HG03135 (cell line): ENCODE results near the gene STK36.
"Not testable (repeated sequence)": the region's sequence is repeated elsewhere in the genome, so short reads cannot be mapped to it uniquely, and the experiment has no call there.

Experiments
- ATAC-seq: cut with Tn5 transposase; IDR thresholded peaks from one replicate; pipeline ENCODE4 v1.9.1; 2021; ENCODE audit warnings: mild to moderate bottlenecking, moderate library complexity; ENCODE audit not compliant: unreplicated experiment

Gene STK36

DNA sequence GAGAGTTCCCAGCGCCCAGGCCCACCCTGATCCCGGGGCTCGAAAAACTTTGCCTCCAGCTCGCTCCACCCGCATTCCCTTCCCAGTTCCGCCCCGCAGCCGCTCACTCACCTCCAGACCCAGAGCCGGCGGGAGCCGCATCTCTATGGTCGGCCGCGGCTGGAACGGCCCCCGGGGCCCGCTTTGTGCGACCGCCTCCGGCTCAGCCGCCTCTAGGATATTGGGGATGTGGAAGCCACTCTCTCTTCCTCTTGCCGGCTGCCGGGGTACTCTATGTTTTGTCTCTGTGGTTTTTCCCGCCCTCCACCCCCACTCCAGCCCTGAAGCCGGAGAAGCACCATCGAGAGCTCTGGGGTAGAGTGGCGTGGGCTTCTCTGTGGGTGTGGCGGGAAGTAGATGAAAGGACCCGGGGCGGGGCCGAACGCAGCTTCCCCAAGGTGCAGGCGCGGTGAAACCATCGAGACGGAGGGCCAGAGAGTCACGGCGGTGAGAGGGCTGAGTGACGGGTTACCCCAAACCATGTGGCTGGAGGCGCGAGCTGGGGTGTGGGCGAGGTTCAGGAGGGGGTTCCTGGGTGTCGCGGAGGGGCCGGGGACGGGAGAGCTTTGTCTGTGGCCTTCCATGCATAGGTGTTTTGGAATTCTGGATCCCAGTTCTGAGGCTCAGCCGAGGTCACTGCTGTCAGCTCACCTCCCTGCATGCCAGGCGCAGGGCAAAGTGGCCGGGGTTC lies 12.5 kb upstream of the STK36 start, which contains the start of the genes BCS1L and ZNF142:
Gene BCS1L (plus strand): TSS at position 426 of the 730 bp plus-strand sequence. CDS start 1,305 bp downstream, outside the sequence.
Gene ZNF142 (minus strand): TSS at position 366 of the 730 bp plus-strand sequence. CDS start 3,194 bp downstream, outside the sequence.
- ATAC-seq: peak; percentile 91

GRCh38 chr2:218659988-218660358 lies 11.9 kb upstream of the STK36 start:
- no peak for ATAC-seq

DNA sequence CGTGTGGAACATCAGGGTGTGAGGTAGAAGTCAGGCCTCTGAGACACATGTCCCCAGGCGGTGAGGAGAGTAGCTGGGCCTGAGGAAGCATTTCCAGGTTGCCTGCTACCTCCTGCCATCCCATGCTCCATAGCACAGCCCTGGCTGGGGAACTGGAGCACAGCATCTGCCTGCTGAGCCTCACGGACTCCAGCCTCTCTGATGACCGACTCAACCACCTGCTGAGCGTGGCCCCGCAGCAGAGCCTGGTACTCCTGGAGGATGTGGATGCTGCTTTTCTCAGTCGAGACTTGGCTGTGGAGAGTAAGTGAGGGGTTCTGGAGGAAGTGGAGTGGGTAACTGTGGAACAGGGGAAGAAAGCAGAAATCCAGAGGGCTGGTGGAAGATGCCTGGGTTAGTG lies 9.5 kb upstream of the STK36 start:
- ATAC-seq: no peak

GRCh38 chr2:218662827-218663226 lies 9.1 kb upstream of the STK36 start:
- no peak for ATAC-seq

GRCh38 chr2:218663901-218664300 lies 8.0 kb upstream of the STK36 start:
- ATAC-seq: no peak

GRCh38 chr2:218664653-218665052 lies 7.2 kb upstream of the STK36 start:
- ATAC-seq: no peak

DNA sequence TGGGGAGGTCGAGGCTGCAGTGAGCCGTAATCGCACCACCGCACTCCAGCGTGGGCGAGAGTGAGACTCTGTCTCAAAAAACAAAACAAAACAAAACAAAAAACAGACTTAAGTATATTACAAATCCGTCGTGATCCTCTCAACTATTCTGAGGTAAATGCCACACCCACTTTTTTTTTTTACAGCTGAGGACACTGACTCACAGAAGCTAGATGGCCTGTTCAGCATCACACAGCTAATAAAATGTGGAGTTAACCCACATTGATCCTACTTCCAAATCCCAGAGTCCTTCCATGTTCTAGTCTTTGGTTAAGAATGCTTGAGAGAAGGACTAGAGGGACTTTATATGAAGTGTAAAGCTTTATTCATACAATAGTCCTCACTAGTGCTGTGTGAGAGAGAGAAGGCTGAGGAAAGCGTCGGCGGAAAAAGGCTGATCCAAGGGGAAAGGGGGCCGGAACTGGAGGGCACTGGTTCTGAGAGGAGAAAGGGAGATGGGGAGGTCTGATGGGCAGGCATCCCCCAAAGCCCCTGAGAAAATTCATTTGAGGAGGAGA lies 711 bp upstream of the STK36 start:
- ATAC-seq: no peak

GRCh38 chr2:218679119-218679518 lies 7.2 kb downstream of the STK36 start:
- no peak for ATAC-seq

GRCh38 chr2:218680061-218680460 lies 8.2 kb downstream of the STK36 start:
- no peak for ATAC-seq

- not testable (repeated sequence) for ATAC-seq
Measured at GRCh38 chr2:218687400-218688060, 15.6 kb downstream of the STK36 start.

GRCh38 chr2:218691234-218691633 lies 19.3 kb downstream of the STK36 start:
- no peak for ATAC-seq

GRCh38 chr2:218694405-218695145 lies 22.7 kb downstream of the STK36 start:
- ATAC-seq: no peak

DNA sequence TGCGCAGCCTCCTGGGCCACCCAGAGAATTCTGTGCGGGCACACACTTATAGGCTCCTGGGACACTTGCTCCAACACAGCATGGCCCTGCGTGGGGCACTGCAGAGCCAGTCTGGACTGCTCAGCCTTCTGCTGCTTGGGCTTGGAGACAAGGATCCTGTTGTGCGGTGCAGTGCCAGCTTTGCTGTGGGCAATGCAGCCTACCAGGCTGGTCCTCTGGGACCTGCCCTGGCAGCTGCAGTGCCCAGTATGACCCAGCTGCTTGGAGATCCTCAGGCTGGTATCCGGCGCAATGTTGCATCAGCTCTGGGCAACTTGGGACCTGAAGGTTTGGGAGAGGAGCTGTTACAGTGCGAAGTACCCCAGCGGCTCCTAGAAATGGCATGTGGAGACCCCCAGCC lies 27.0 kb downstream of the STK36 start:
- ATAC-seq: no peak

GRCh38 chr2:218701806-218702205 lies 29.9 kb downstream of the STK36 start:
- no peak for ATAC-seq

DNA sequence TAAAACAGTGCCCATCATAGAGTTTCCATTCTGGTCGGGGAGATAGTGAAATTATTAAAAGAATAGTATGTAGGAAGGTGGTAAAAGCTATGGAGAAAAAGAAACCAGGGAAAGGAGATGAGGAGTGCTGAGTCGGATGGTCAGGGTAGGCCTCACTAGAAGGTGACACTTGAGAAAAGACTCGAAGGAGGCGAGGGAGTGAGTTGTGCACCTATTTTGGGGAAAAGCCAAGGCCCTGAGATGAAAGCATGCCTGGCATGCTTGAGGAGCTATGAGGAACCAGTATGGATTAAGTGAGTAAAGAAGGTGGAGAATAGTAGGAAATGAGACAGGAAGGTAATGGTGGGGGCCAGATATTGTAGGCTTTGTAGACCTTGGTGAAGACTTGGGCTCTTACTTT lies 31.5 kb downstream of the STK36 start:
- ATAC-seq: no peak

DNA sequence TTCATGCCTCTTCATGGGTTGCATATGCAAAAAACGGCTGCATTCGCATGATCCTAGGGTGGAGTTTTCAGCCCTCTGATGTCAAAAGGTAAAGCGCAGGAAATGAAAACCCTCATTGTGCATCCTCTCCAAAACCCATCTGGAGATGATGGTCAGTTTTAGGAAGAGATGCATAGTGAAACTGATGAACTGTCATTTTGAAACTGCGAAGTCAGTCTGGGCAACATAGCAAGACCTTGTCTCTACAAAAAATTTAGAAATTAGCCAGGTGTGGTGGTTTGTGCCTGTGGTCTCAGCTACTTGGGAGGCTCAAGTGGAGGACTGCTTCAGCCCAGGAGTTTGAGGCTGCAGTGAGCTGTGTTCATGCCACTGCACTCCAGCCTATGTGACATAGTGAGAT lies 36.2 kb downstream of the STK36 start:
- ATAC-seq: no peak

- no peak for ATAC-seq
Measured at GRCh38 chr2:218709908-218710307, 38.0 kb downstream of the STK36 start.

GRCh38 chr2:218710334-218710686 lies 38.4 kb downstream of the STK36 start:
- ATAC-seq: no peak

GRCh38 chr2:218710687-218711549 lies 39.0 kb downstream of the STK36 start, which contains the start of gene TTLL4:
TTLL4 (plus strand) TSS chr2:218710835; CDS start chr2:218737677, 26,842 bp downstream.
- peak; percentile 94 for ATAC-seq

DNA sequence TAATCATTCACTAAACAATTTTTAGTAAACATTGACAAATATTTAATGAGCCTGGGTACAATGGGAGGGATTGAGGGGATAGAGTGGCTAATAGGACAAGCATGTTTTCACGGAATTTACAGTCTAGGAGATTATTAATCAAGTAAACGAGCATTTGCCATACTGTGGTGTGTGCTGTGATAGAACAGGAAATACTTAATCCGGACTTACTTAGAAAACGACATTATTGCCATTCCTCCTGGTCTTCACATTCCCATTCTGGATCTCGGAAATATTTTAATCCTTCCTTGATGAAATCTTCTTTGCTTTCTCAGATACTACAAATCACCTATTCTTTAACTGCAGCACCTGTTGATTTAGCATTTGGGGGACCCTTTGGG lies 39.7 kb downstream of the STK36 start:
- ATAC-seq: no peak
